CD4-positive, alpha-beta T cell treated with Interleukin-6 at 100 ng/mL for 8 hours (primary cell): Measurements from ENCODE around the gene ADSS1.
"Not testable (repeated sequence)": the region's sequence is repeated elsewhere in the genome, so short reads cannot be mapped to it uniquely, and the experiment has no call there.

Source experiments
- DNase-seq: peaks from one replicate; pipeline ENCODE4 v3.0.0-alpha.2; 2020; ENCODE audit warnings: mixed read lengths, low spot score

The ADSS1 gene

GRCh38 chr14:104717646-104718045, 6.4 kb upstream of the ADSS1 start:
- DNase-seq: no peak

GRCh38 chr14:104718147-104718546, 5.9 kb upstream of the ADSS1 start:
- DNase-seq: no peak

- no peak for DNase-seq
Measured at GRCh38 chr14:104718871-104719270, 5.2 kb upstream of the ADSS1 start.

- DNase-seq: no peak
Measured at GRCh38 chr14:104719343-104719742, 4.7 kb upstream of the ADSS1 start.

- DNase-seq: no peak
Measured at GRCh38 chr14:104721505-104722431, 2.3 kb upstream of the ADSS1 start.

- DNase-seq: no peak
Measured at GRCh38 chr14:104722938-104723650, 935 bp upstream of the ADSS1 start.

GRCh38 chr14:104724407-104724980, 465 bp downstream of the ADSS1 start:
- no peak for DNase-seq

- no peak for DNase-seq
Measured at GRCh38 chr14:104724981-104725771, 1.1 kb downstream of the ADSS1 start.

GRCh38 chr14:104725772-104726548, 1.9 kb downstream of the ADSS1 start:
- DNase-seq: no peak

GRCh38 chr14:104726600-104727451, 2.8 kb downstream of the ADSS1 start:
- DNase-seq: no peak

- DNase-seq: no peak
Measured at GRCh38 chr14:104728631-104729030, 4.6 kb downstream of the ADSS1 start.

GRCh38 chr14:104729176-104729834, 5.3 kb downstream of the ADSS1 start:
- not testable (repeated sequence) for DNase-seq

GRCh38 chr14:104729835-104730181, 5.8 kb downstream of the ADSS1 start:
- no peak for DNase-seq

GRCh38 chr14:104730487-104730886, 6.5 kb downstream of the ADSS1 start:
- DNase-seq: no peak

GRCh38 chr14:104731320-104732294, 7.6 kb downstream of the ADSS1 start:
- DNase-seq: no peak

- no peak for DNase-seq
Measured at GRCh38 chr14:104732355-104732804, 8.4 kb downstream of the ADSS1 start.

GRCh38 chr14:104732931-104733681, 9.1 kb downstream of the ADSS1 start:
- no peak for DNase-seq
